ENCODE data around the gene PTOV1.

DNA sequence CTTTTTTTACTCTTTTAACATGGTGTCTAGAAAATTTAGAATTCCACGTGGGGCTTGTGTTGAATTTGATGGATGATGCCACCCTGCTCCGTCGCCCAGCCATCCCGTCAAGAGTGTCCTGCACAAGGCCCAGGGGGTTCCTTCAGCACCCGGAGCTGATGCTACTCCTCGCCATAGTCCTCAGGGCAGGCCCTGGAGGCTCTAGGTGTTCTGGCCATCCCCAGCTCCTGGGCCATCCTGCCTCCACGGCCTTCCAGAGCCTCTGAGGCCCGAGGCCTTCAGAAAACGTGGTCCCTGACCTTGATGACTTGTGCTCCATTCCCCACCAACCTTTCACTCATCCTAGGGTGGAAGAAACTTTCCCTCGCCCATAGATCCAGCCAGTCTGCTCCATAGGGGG lies 22.9 kb downstream of the PTOV1 start:
- TF ChIP-seq, protein P1, sequence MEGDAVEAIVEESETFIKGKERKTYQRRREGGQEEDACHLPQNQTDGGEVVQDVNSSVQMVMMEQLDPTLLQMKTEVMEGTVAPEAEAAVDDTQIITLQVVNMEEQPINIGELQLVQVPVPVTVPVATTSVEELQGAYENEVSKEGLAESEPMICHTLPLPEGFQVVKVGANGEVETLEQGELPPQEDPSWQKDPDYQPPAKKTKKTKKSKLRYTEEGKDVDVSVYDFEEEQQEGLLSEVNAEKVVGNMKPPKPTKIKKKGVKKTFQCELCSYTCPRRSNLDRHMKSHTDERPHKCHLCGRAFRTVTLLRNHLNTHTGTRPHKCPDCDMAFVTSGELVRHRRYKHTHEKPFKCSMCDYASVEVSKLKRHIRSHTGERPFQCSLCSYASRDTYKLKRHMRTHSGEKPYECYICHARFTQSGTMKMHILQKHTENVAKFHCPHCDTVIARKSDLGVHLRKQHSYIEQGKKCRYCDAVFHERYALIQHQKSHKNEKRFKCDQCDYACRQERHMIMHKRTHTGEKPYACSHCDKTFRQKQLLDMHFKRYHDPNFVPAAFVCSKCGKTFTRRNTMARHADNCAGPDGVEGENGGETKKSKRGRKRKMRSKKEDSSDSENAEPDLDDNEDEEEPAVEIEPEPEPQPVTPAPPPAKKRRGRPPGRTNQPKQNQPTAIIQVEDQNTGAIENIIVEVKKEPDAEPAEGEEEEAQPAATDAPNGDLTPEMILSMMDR (IDR thresholded peaks at IDR 0.05; ENCODE audit: poor library complexity): no peak
- TF ChIP-seq EZH2 (IDR thresholded peaks at IDR 0.05; ENCODE audit: borderline replicate concordance): no peak
- no peak for TF ChIP-seq EZH2phosphoT487 (IDR thresholded peaks at IDR 0.05; ENCODE audit: low read depth, severe bottlenecking, unreplicated experiment)
